Parathyroid adenoma (tissue), 2 donors: ENCODE data around the gene ALK.

Experiments used
- H2AFZ ChIP-seq: fragments of 300-600 bp; sonication (generic); one replicate; pipeline ENCODE4 v1.7.0; 2017; ENCODE audit warnings: antibody characterized with exemption, mild to moderate bottlenecking
- H3K27ac ChIP-seq: fragments of 300-600 bp; sonication (generic); one replicate; pipeline ENCODE4 v1.7.0; 2017
- H3K27me3 ChIP-seq: fragments of 300-600 bp; sonication (generic); one replicate; pipeline ENCODE4 v1.7.0; 2017; ENCODE audit warnings: low read length; ENCODE audit not compliant: control insufficient read depth, insufficient read depth
- H3K36me3 ChIP-seq: fragments of 300-600 bp; sonication (generic); one replicate; pipeline ENCODE4 v1.7.0; 2017; ENCODE audit warnings: low read length; ENCODE audit not compliant: control insufficient read depth, insufficient read depth
- H3K4me1 ChIP-seq: fragments of 300-600 bp; sonication (generic); one replicate; pipeline ENCODE4 v1.7.0; 2017; ENCODE audit warnings: control low read depth
- H3K4me2 ChIP-seq: fragments of 300-600 bp; sonication (generic); one replicate; pipeline ENCODE4 v1.7.0; 2017; ENCODE audit warnings: low read length
- H3K4me3 ChIP-seq: fragments of 300-600 bp; sonication (generic); one replicate; pipeline ENCODE4 v1.7.0; 2017; ENCODE audit warnings: low read depth, low read length
- H3K79me2 ChIP-seq: fragments of 300-600 bp; sonication (generic); one replicate; pipeline ENCODE4 v1.7.0; 2017; ENCODE audit warnings: control low read depth
- H3K9ac ChIP-seq: fragments of 300-600 bp; sonication (generic); one replicate; pipeline ENCODE4 v1.7.0; 2017; ENCODE audit warnings: mild to moderate bottlenecking
- H3K9me3 ChIP-seq: fragments of 300-600 bp; sonication (generic); one replicate; pipeline ENCODE4 v1.7.0; 2017; ENCODE audit warnings: low read length; ENCODE audit not compliant: control insufficient read depth
- CTCF ChIP-seq: fragments of 300-600 bp; sonication (generic); IDR thresholded peaks from one replicate; pipeline ENCODE4 v1.7.0; 2017; ENCODE audit warnings: antibody characterized with exemption, mild to moderate bottlenecking
- donor health status: primary hyperparathyroidism.

The ALK gene

GRCh38 chr2:29189052-29189451 lies 732.3 kb downstream of the ALK start:
- H3K9me3 ChIP-seq, result no peaks in the 10 kb centered on the region
- no peak overlapping the region for H3K4me2 ChIP-seq
- no peaks in the 10 kb centered on the region for H3K36me3 ChIP-seq
- H3K4me3 ChIP-seq, result no peak overlapping the region
- no peak overlapping the region for H3K27ac ChIP-seq
- no peak overlapping the region for H2AFZ ChIP-seq
- TF ChIP-seq CTCF, result no peak
- no peaks in the 10 kb centered on the region for H3K27me3 ChIP-seq
- no peak overlapping the region for H3K9ac ChIP-seq
- H3K4me1 ChIP-seq, result no peaks in the 10 kb centered on the region
- H3K79me2 ChIP-seq, result no peaks in the 10 kb centered on the region

DNA sequence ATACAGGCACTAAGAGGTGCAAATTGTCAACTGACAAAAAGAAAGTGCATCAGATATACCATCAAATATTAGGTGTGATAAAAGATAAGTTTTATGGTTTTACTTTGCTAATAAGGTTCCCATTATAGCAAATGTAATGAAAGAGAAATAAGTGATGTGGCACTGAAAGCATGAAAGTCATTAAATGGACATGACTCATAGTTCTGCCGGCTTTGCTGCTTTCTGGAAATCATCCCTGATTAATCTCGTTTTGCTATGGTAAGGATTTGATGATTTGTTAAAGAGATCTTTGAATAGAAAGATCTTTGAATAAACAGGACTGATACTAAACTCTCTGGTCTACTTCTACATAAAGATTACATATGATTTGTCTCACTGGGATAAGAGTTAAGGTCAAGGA lies 733.5 kb downstream of the ALK start:
- H3K4me2 ChIP-seq, result no peak overlapping the region
- H3K4me3 ChIP-seq, result no peak overlapping the region
- no peaks in the 10 kb centered on the region for H3K79me2 ChIP-seq
- TF ChIP-seq CTCF, result no peak
- no peak overlapping the region for H3K27ac ChIP-seq
- no peak overlapping the region for H3K9ac ChIP-seq
- no peaks in the 10 kb centered on the region for H3K27me3 ChIP-seq
- H3K36me3 ChIP-seq, result no peaks in the 10 kb centered on the region
- no peak overlapping the region for H2AFZ ChIP-seq
- H3K9me3 ChIP-seq, result no peaks in the 10 kb centered on the region
- no peaks in the 10 kb centered on the region for H3K4me1 ChIP-seq

- Histone ChIP-seq H3K4me1 (no peaks in the 10 kb centered on the region), H3K27ac (no peak overlapping the region), H3K27me3 (no peaks in the 10 kb centered on the region), H3K4me2 (no peak overlapping the region), H2AFZ (no peak overlapping the region), H3K36me3 (no peaks in the 10 kb centered on the region), H3K9me3 (no peaks in the 10 kb centered on the region), H3K9ac (no peak overlapping the region), H3K79me2 (no peaks in the 10 kb centered on the region), H3K4me3 (no peak overlapping the region)
- no peak for TF ChIP-seq CTCF
Measured at GRCh38 chr2:29186817-29187216, 734.6 kb downstream of the ALK start.

DNA sequence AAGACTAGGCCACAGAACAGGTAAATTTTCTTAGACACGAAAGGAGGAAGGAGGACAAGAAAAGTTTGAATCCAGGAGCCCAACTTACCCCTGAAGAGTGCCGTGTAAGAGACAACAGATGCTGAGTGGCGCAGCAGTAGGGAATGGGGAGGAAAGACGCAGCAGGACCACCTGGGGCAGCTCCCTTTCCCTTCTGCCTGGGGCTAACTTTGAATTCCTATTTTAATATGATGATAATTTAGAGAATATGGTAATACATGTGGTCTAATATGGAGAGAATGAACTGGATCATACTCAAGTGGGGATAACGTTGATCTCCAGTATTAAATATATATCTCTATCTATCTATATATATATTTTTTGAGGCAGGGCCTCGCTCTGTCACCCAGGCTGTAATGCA lies 736.9 kb downstream of the ALK start:
- Histone ChIP-seq H3K79me2 (no peaks in the 10 kb centered on the region), H3K27ac (no peak overlapping the region), H3K4me2 (no peak overlapping the region), H3K36me3 (no peaks in the 10 kb centered on the region), H3K9me3 (no peaks in the 10 kb centered on the region), H3K9ac (no peak overlapping the region), H3K4me1 (no peaks in the 10 kb centered on the region), H3K27me3 (no peaks in the 10 kb centered on the region), H2AFZ (no peak overlapping the region), H3K4me3 (no peak overlapping the region)
- no peak for TF ChIP-seq CTCF

DNA sequence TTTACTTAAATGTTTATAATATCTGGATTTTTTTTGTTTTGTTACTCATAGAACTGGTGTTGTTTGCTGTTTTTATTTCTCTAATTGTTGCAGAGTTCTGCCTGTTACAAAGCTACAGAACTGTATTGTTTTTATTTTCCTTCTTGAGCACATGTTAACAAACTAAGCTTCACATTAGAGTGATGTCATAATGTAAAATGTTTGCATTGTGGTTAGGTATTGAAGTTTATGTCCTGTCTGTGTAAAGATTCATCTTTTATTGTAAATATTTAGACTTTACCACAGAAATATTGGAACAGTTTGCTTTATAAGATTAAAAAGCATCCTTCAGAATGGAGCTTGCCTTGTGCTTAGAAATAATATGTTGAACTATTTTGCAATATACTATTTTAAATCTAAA lies 738.5 kb downstream of the ALK start:
- H3K4me1 ChIP-seq, result no peaks in the 10 kb centered on the region
- H3K9me3 ChIP-seq, result no peaks in the 10 kb centered on the region

More for the DNA sequence above, 738.5 kb downstream of the ALK start:
- no peak overlapping the region for H3K9ac ChIP-seq
- no peaks in the 10 kb centered on the region for H3K27me3 ChIP-seq
- no peak overlapping the region for H3K4me2 ChIP-seq
- H3K4me3 ChIP-seq, result no peak overlapping the region
- TF ChIP-seq CTCF, result no peak
- H3K27ac ChIP-seq, result no peak overlapping the region
- H3K79me2 ChIP-seq, result no peaks in the 10 kb centered on the region
- H3K36me3 ChIP-seq, result no peaks in the 10 kb centered on the region
- no peak overlapping the region for H2AFZ ChIP-seq
